GM18861 (cell line): Measurements from ENCODE around the gene FKBP5.
"Not testable (repeated sequence)": the region's sequence is repeated elsewhere in the genome, so short reads cannot be mapped to it uniquely, and the experiment has no call there.

Source experiments
- ATAC-seq: cut with Tn5 transposase; IDR thresholded peaks from one replicate; pipeline ENCODE4 v1.9.1; 2021; ENCODE audit not compliant: unreplicated experiment

FKBP5 gene

DNA sequence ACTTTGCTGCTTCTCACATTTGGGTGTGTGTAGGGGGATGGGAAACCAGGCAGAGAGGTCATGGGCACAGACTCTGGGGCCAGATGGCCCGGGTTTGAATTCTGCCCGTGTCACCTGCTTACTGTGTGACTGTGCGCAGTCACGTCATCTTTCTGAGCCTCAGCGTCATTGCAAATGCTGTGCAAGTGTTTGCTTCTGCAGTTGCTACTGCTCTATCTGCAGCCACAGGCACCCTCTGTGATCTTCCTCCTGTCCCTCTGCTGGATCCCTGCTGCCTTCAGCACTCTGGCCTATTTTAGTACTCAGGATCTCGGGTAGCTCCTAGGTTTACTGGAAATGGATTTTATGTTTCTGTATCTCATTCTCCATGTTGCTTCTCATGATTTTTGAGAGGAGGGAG lies 135.4 kb downstream of the FKBP5 start:
- no peak for ATAC-seq

DNA sequence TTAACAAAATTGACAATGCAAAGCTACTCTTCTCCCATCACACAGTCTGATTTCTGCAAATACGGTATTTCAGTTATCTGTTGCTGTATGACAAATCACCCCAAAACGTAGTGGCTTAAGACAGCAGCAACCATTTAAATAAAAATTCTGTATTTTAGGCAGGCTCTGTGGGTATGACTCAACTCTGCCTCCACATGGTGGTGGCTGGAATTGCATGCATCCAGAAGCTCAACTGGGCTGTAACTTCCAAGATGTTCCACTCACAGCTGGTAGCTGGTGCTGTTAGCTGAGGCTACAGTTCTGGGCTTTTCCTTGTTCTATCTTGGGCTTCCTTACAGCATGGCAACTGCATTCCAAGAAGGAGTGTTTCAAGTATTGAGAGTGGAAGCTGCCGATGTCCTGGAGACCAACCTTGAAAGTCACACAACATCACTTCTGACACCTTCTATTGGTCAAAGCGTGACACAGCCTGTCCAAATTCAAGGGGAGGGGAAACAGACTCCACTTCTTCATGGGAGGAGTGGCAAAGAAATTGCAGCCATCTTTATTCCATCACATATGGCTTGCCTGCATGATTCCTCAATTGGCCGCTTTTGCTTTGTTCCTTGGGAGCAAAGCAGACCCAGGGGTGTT lies 136.3 kb downstream of the FKBP5 start:
- ATAC-seq = no peak

DNA sequence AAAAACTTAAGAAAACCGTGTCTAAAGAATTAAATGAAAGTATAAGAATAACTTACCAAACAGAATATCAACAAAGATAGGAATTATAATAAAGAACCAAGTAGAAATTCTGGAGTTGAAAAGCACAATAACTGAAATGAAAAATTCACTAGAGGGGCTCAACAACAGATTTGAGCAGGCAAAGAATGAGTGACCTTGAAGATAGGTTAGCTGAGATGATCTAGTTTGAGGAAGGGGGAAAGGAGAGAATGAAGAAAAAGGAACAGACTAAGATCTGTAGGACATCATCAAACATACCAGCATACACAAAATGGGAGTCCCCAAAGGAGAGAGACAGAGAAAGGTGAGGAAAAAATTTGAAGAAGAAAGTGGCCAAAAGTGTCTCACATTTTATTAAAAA lies 138.3 kb downstream of the FKBP5 start:
- ATAC-seq = no peak

DNA sequence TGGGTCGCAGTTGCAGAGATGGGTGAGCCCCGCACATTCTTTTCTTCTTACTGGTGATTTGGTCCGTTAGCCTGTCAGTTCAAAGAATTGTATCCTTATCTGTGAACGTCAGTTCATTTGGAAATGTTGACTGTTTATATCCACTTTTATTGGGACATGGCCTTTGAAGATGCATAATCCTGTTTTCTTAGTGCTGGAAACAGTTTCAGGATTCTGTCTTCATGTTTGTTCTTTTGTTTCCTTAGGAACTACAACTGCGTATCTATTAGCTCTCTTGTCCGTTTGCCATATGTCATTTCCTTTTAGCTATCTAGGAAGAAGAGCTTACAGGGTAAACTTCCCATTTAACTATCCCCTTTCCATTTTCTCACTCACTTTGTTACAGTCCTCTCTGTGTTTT lies 141.0 kb downstream of the FKBP5 start:
- ATAC-seq = no peak

DNA sequence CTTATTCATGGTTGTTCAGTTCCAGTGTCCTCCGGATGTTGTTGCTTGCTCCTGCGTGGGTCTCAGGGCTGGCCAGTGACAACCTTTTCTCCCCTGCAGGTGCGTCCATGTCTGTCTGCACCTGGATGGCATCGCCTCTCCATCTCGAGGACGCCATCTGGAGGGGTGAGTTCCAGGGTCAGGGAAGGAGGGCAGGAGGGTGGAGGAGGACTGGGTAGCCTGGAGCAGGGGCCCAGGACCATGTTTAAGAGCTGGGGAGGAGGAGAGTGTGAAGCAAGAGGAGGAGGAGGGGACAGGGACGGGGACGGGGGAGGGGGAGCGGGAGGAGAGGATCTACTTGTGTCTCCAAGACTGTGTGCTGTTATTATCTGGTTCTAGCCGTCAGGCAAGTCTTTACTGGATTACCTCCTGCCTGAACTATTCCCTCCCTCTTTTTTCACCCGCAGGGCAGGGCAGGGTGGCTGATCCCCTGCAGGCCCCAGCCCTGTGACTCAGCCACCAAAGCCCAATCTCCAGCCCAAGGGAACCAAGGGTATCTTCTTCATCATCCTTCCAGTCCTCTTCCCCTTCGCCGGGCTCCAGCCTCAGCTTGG lies 143.8 kb downstream of the FKBP5 start:
- ATAC-seq = no peak

DNA sequence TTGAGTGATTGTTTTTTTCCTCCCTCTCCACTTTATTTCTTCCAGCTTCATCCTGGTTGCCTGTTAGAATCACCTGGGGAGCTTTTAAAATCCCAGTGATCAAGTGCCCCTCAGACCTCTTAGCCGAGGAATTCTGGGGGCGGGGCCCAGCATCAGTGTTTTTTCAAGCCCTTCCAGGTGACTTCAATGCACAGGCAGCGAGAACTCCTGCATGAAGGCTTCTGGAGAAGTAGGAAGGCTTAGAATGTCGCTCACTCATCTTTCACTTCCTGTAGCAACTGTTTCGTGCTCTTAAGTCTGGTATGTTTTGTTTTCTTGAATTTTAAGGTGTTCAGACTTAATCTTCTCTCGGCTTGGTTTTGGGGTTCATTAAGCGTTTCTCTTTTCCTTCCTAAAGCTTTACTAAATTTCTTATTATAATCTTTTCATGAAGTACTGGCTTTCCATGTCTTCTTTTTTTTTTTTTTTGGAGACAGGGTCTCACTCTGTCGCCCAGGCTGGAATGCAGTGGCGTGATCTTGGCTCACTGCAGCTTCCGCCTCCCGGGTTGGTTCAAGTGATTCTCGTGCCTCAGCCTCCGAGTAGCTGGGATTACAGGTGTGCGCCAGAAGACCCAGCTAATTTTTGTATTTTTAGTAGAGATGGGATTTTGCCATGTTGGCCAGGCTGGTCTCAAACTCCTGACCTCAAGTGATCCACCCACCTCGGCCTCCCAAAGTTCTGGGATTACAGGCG lies 145.1 kb downstream of the FKBP5 start:
- ATAC-seq = no peak

DNA sequence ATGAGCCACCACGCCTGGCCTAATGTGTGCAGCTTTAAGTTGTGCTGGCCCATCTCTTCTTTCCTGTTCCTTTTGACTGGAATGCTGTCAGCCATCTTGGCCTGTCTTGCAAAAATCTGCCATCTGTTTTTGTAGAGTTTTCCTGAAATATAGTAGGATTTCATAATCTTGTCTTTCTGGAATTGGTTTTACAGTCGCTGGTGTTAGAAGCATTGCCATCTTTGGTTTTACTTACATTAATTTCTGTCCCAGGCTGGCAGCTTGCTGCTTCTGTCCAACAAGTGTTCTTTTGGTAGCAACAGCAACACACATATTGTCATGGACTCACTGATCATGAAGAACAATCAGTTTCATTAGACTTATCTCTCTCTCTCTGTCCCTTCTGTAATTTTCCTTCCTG lies 146.9 kb downstream of the FKBP5 start:
- ATAC-seq = no peak

DNA sequence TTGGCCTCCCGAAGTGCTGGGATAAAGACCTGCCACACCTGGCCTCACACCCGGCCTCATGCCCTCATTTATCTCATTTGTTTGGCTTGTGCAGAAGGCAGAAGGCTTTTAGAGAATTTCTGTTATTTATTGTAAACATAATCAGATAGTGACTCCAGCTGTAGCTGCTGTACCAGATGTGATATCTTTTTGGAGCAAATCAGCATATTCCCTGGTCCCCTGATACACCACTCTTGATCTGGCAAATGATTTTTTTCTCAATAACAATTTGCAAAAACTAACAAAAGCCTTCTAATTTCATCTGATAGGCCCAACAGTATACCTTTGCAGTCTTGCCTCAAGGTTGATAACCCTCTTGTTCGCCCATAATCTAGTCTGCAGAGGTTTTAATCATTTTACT lies 149.5 kb downstream of the FKBP5 start:
- ATAC-seq = no peak

DNA sequence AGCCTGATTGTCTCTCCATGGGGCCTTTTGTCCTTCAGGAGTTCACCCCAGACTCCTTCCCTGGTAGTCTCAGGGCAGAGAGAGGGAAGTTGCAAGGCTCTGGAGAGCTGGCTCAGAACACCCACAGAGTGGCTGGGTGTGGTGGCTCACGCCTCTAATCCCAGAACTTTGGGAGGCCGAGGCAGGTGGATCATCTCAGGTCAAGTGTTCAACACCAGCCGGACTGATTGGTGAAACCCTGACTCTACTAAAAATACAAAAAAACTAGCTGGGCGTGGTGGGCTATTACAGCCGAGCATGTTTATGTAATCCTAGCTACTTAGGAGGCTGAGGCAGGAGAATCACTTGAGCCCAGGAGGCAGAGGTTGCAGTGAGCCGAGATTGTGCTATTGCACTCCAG lies 152.9 kb downstream of the FKBP5 start:
- not testable (repeated sequence) for ATAC-seq

DNA sequence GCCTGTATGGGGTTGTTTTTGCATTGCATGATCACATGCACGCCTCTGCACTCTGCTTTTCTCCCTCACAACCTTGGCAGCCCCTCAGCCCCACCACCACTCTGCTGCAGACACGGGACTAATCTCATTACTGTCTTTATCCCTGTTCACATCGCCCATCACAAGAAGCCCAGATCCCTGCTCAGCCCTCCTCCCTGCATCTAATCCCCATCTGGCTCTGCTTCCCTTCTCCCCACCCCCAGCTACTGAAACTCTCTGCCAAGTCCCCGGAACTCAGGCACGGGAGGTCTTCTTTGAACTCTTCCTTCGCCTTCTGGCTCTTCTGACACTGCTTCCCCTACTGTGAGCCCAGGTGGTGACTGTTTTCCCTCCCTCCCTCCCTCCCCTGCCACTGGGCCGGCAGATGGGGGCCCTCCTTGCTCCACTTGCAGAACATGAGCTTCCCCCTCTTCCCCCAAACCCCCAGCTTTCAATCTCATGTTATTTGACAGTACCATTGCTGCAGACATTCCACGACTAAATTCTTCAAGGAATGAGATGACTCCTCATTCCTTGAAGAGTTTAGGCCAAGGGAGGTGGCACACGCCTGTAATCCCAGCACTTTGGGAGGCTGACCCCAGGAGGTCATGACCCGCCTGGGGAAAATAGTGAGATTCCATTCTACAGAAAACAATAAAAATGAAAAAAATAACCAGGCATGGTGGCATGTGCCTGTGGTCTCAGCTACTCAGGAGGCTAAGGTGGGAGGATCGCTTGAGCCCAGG lies 154.1 kb downstream of the FKBP5 start:
- ATAC-seq = no peak

DNA sequence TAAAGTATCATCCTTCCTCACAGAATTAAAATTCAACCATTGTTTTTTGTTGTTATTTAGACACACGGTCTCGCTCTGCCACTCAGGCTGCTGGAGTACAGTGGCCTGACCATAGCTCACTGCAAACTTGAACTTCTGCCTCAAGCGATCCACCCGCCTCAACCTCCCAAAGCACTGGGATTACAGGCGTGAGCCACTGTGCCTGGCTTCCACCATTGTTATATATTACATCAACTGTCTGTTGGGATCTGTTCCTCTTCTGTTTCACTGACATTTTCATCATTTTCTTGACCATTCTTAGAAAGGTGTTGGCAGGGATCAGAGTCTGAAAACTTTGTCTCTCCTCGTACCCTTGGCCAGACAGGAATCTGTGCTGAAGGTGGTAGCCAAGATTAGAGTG lies 154.7 kb downstream of the FKBP5 start:
- no peak for ATAC-seq

DNA sequence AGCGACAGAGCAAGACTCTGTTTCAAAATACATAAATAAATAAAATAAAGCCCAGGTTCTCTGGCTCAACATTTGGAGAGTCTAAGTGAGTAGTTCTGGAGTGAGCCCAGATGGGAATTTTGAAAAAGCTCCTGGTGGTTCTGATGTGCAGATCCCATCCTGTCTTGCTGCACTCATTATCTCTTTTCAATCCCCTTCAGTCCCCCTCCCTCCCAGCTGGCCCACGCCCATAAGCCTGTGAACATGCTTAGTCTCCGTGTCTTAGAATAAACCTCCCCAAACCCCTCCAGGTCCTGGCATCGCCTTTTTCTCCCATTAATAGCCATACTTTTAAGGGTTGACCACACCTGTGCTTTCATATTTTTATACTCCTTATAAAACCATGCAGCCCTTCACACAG lies 156.6 kb downstream of the FKBP5 start:
- ATAC-seq = no peak

DNA sequence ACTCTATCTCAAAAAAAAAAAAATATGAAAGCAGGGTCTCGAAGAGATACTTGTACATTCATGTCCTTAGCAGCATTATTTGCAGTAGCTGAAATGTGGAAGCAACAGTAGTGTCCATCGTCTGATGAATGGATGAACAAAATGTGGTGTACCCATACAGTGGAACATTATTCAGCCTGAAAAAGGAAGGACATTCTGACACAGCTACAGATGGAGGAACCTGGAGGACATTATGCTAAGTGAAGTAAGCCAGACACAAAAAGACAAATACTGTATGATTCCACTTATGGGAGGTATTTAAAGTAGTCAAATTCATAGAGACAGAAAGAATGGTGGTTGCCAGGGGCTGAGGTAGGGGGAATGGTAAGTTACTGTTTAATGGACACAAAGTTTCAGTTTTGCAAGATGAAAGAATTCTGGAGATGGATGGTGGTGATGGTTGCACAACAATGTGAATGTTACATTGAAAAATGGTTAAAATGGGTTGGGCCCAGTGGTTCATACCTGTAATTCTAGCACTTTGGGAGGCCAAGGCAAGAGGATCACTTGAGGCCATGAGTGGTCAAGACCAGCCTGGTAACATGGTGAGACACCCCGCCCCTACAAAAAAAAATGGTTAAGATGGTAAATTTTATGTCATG lies 164.2 kb downstream of the FKBP5 start:
- no peak for ATAC-seq
